Measurements from ENCODE around the gene EEF1AKMT3. TPM values are rescaled to one million over a fixed set of nuclear protein-coding genes. Genes with fewer than 3 reads are reported as not detected.

The EEF1AKMT3 gene
- 3.3 and 7.8 TPM in 2 replicates for total RNA-seq (2014; rRNA removed; shearing (Covaris generic))

GRCh38 chr12:57772429-57773322 is at the start of gene EEF1AKMT3:
Gene EEF1AKMT3, plus strand, starts transcription at chr12:57772614. Its CDS starts 111 bp downstream, at chr12:57772725.
- DNase-seq (ENCODE audit: low spot score): no peak

GRCh38 chr12:57722716-57723629 is 49.4 kb upstream of the EEF1AKMT3 start:
- DNase-seq (ENCODE audit: low spot score): no peak

- no peak for DNase-seq (ENCODE audit: low spot score)
These were observed 48.8 kb upstream of the EEF1AKMT3 start for GRCh38 chr12:57723630-57723962.

GRCh38 chr12:57724003-57724935 is 48.1 kb upstream of the EEF1AKMT3 start:
- no peak for DNase-seq (ENCODE audit: low spot score)

- DNase-seq (ENCODE audit: low spot score): no peak
These were observed 47.3 kb upstream of the EEF1AKMT3 start for GRCh38 chr12:57724936-57725740.

GRCh38 chr12:57725851-57726150 is 46.6 kb upstream of the EEF1AKMT3 start:
- DNase-seq (ENCODE audit: low spot score): no peak

GRCh38 chr12:57726151-57726883 is 46.1 kb upstream of the EEF1AKMT3 start:
- DNase-seq (ENCODE audit: low spot score): peak; percentile 83

GRCh38 chr12:57726884-57727757 is 45.3 kb upstream of the EEF1AKMT3 start:
- DNase-seq (ENCODE audit: low spot score): no peak

GRCh38 chr12:57727758-57728395 is 44.5 kb upstream of the EEF1AKMT3 start:
- DNase-seq (ENCODE audit: low spot score): no peak

GRCh38 chr12:57729321-57729844 is 43.0 kb upstream of the EEF1AKMT3 start:
- DNase-seq (ENCODE audit: low spot score): no peak

GRCh38 chr12:57730336-57731067 is 41.9 kb upstream of the EEF1AKMT3 start:
- DNase-seq (ENCODE audit: low spot score): no peak

- no peak for DNase-seq (ENCODE audit: low spot score)
These were observed 40.9 kb upstream of the EEF1AKMT3 start for GRCh38 chr12:57731411-57732080.

- DNase-seq (ENCODE audit: low spot score): no peak
These were observed 40.1 kb upstream of the EEF1AKMT3 start for GRCh38 chr12:57732270-57732669.

GRCh38 chr12:57732726-57733593 is 39.5 kb upstream of the EEF1AKMT3 start:
- DNase-seq (ENCODE audit: low spot score): no peak

GRCh38 chr12:57733928-57734327 is 38.5 kb upstream of the EEF1AKMT3 start:
- DNase-seq (ENCODE audit: low spot score): no peak

GRCh38 chr12:57734591-57734990 is 37.8 kb upstream of the EEF1AKMT3 start:
- DNase-seq (ENCODE audit: low spot score): no peak

Data from A172 (cell line).